K562 (cell line): ENCODE measurements around the gene C6orf89. TPM values are rescaled to one million over a fixed set of nuclear protein-coding genes. Genes with fewer than 3 reads are reported as not detected.
A peak's percentile ranks its signal among the peaks of the same experiment; 100 is the strongest.

Experiments used
- ATAC-seq: fragments of 200-7000 bp; cut with Tn5 transposase; 3 replicates; pipeline ENCODE4 v1.9.1; 2020; ENCODE audit warnings: moderate library complexity
- BruUV-seq: library from RNA; stranded (reverse); fragments of 400-500 nt; replicated peaks from 2 replicates; lab custom pipeline; 2021; lab: Mats Ljungman, UMichigan
- CTCF ChIA-PET: fragments of 300-600 bp; formaldehyde crosslinking; extraction: SDS; loops from one replicate; lab custom pipeline; 2021; ENCODE audit warnings: low intra/inter-chr PET ratio; lab: Yijun Ruan, JAX
- POLR2A ChIA-PET: fragments of 300-600, 350-650 bp; sonication (Branson Sonifier 250); formaldehyde crosslinking; extraction: SDS; loops from one replicate; lab custom pipeline; 2021; ENCODE audit warnings: antibody characterized with exemption, inconsistent platforms; lab: Yijun Ruan, JAX
- DNase-seq, 4 experiments: peaks; one replicate each; pipeline versions ENCODE4 v3.0.0 to v3.0.0-alpha.2; 2011 to 2018; ENCODE audit warnings: low spot score in 3 of 4, mixed read lengths in 3 of 4; ENCODE audit errors: extremely low read depth in 1 of 4
- FAIRE-seq: peaks from 2 replicates; lab custom pipeline; 2011; peaks lifted over from hg19 to GRCh38; lab: Jason Lieb, UNC
- H2AFZ ChIP-seq: 2 replicates; pipeline ENCODE4 v1.6.0; 2011; ENCODE audit warnings: low read depth, low read length, control low read depth, inconsistent platforms
- H3K27ac ChIP-seq: fragments of 200-600 bp; 3 replicates; pipeline ENCODE4 v1.8.0; 2011; ENCODE audit warnings: low read depth, mild to moderate bottlenecking, control low read depth, inconsistent platforms, low read length, moderate library complexity, mixed read lengths; ENCODE audit errors: extremely low read depth
- H3K27me3 ChIP-seq, 2 experiments: fragments of 300-600 bp in 1 of 2; 2 replicates in 1 of 2; 3 replicates in 1 of 2; pipeline versions ENCODE4 v1.6.0 to v1.8.0; 2011; ENCODE audit warnings: inconsistent platforms in 2 of 2, low read length in 2 of 2, mild to moderate bottlenecking in 1 of 2, mixed read lengths in 1 of 2, moderate library complexity in 1 of 2; ENCODE audit not compliant: control insufficient read depth in 2 of 2, insufficient read depth in 2 of 2
- H3K36me3 ChIP-seq: fragments of 300-600 bp; 3 replicates; pipeline ENCODE4 v1.8.0; 2011; ENCODE audit warnings: mild to moderate bottlenecking, low read length, inconsistent platforms; ENCODE audit not compliant: control insufficient read depth, insufficient read depth
- H3K4me1 ChIP-seq, 2 experiments: fragments of 200-600 bp in 1 of 2; replicated peaks in 1 of 2; 2 replicates in 1 of 2; 3 replicates in 1 of 2; pipeline versions ENCODE4 v1.5.1 to v1.8.0; 2011; ENCODE audit warnings: inconsistent platforms in 2 of 2, low read length in 2 of 2, mild to moderate bottlenecking in 1 of 2, mixed read lengths in 1 of 2, moderate library complexity in 1 of 2; ENCODE audit not compliant: control insufficient read depth in 2 of 2, insufficient read depth in 2 of 2
- H3K4me2 ChIP-seq: 2 replicates; pipeline ENCODE4 v1.6.1; 2011; ENCODE audit warnings: low read length, control low read depth, inconsistent platforms, mixed read lengths; ENCODE audit not compliant: insufficient read depth
- H3K4me3 ChIP-seq: fragments of 200-600 bp; sonication (generic), shearing (Covaris generic); 2 replicates; pipeline ENCODE4 v1.5.1; 2016; ENCODE audit warnings: control low read depth, inconsistent platforms
- H3K79me2 ChIP-seq: fragments of 200-600 bp; 3 replicates; pipeline ENCODE4 v1.8.0; 2011; ENCODE audit warnings: low read length, inconsistent platforms; ENCODE audit not compliant: control insufficient read depth, insufficient read depth
- H3K9ac ChIP-seq, 2 experiments: 2 replicates each; pipeline versions ENCODE4 v1.6.0 to v1.6.1; 2011; ENCODE audit warnings: low read depth in 2 of 2, low read length in 2 of 2, control low read depth in 1 of 2, inconsistent platforms in 1 of 2, mild to moderate bottlenecking in 1 of 2, mixed read lengths in 1 of 2; ENCODE audit not compliant: insufficient read depth in 1 of 2
- H3K9me1 ChIP-seq: one replicate; pipeline ENCODE4 v1.6.0; 2011; ENCODE audit warnings: inconsistent platforms, mild to moderate bottlenecking, low read length, moderate library complexity; ENCODE audit not compliant: control insufficient read depth, insufficient read depth
- H3K9me3 ChIP-seq: replicated peaks from 2 replicates; pipeline ENCODE4 v1.5.1; 2011; ENCODE audit warnings: low read depth, low read length, inconsistent platforms; ENCODE audit not compliant: control insufficient read depth, insufficient read depth
- H4K20me1 ChIP-seq: replicated peaks from 2 replicates; pipeline ENCODE4 v1.6.1; 2011; ENCODE audit warnings: low read length, inconsistent platforms, mixed read lengths; ENCODE audit not compliant: control insufficient read depth, insufficient read depth
- ATF1 ChIP-seq, 2 experiments: fragments of 450-650 bp in 1 of 2; IDR thresholded peaks; 2 replicates each; pipeline ENCODE4 v1.6.1; 2016; ENCODE audit warnings: missing compliant biosample characterization in 1 of 2, missing genetic modification characterization in 1 of 2
- BRF1 ChIP-seq: IDR thresholded peaks from 3 replicates; pipeline ENCODE4 v1.6.1; 2011; ENCODE audit warnings: borderline replicate concordance, mild to moderate bottlenecking; ENCODE audit not compliant: insufficient read length; ENCODE audit errors: extremely low read depth
- CREM ChIP-seq: IDR thresholded peaks from 2 replicates; pipeline ENCODE4 v1.6.1; 2014; ENCODE audit warnings: antibody characterized with exemption, low read depth
- E2F6 ChIP-seq, 2 experiments: IDR thresholded peaks; 2 replicates each; pipeline ENCODE4 v1.6.1; 2011; ENCODE audit warnings: borderline replicate concordance in 1 of 2, control low read depth in 1 of 2, low read depth in 1 of 2, low read length in 1 of 2, mild to moderate bottlenecking in 1 of 2, mixed read lengths in 1 of 2, moderate library complexity in 1 of 2; ENCODE audit not compliant: insufficient read depth in 1 of 2, insufficient read length in 1 of 2, poor library complexity in 1 of 2, severe bottlenecking in 1 of 2; ENCODE audit errors: extremely low read depth in 1 of 2
- GATAD2A ChIP-seq: fragments of 450-650 bp; IDR thresholded peaks from 2 replicates; pipeline ENCODE4 v1.6.1; 2017
- KDM1A ChIP-seq, 2 experiments: fragments of 450-650 bp; IDR thresholded peaks; 2 replicates each; pipeline ENCODE4 v1.6.1; 2016; ENCODE audit warnings: mild to moderate bottlenecking in 2 of 2
- KDM5B ChIP-seq: fragments of 200-600 bp; sonication (generic); IDR thresholded peaks from 2 replicates; pipeline ENCODE4 v1.6.1; 2012; ENCODE audit warnings: low read depth, mild to moderate bottlenecking, moderate library complexity, low read length, control low read depth, inconsistent platforms; ENCODE audit not compliant: insufficient replicate concordance
- MNT ChIP-seq, 2 experiments: fragments of 450-650 bp; conservative IDR thresholded peaks; 2 replicates each; pipeline ENCODE4 v1.6.1; 2017; ENCODE audit warnings: mild to moderate bottlenecking in 2 of 2, moderate library complexity in 2 of 2
- NFYB ChIP-seq: IDR thresholded peaks from 2 replicates; pipeline ENCODE4 v1.6.1; 2011; ENCODE audit warnings: mild to moderate bottlenecking, moderate library complexity; ENCODE audit not compliant: insufficient read length; ENCODE audit errors: extremely low read depth
- SMARCE1 ChIP-seq: fragments of 450-650 bp; IDR thresholded peaks from 2 replicates; pipeline ENCODE4 v1.7.1; 2016; ENCODE audit warnings: mild to moderate bottlenecking
- YBX1 ChIP-seq: fragments of 450-650 bp; IDR thresholded peaks from 2 replicates; pipeline ENCODE4 v1.7.1; 2016; ENCODE audit warnings: mild to moderate bottlenecking
- ZHX1 ChIP-seq: fragments of 150-350 bp; conservative IDR thresholded peaks from 2 replicates; pipeline ENCODE4 v1.6.1; 2014; ENCODE audit warnings: low read length
- ZKSCAN1 ChIP-seq: fragments of 150-350 bp; IDR thresholded peaks from 2 replicates; pipeline ENCODE4 v1.6.1; 2016; ENCODE audit warnings: low read depth, low read length
- ZNF445 ChIP-seq: fragments of 250-450 bp; sonication (Bioruptor Pico); IDR thresholded peaks from 2 replicates; pipeline ENCODE4 v1.4.0; 2020; ENCODE audit warnings: low read depth, mild to moderate bottlenecking, moderate library complexity
- WGBS: fragments of 100-300 bp; shearing (Covaris generic); methylation state at CpG from one replicate; pipeline ENCODE4 v1.1.6; 2016; ENCODE audit warnings: low coverage, mixed read lengths; ENCODE audit not compliant: insufficient coverage; ENCODE audit errors: missing lambda C conversion rate; 5-methylcytosine and 5-hydroxymethylcytosine counted together
- in situ Hi-C: fragments of 300-500 bp; cut with MboI; formaldehyde crosslinking; loops from 4 replicates; pipeline ENCODE4 v1.15.0; 2018; ENCODE audit warnings: inconsistent platforms, mixed read lengths
- intact Hi-C: fragments of 100-400 bp; cut with micrococcal nuclease; formaldehyde crosslinking; loops from 2 replicates; pipeline ENCODE4 v1.14.2; 2022
- polyA plus RNA-seq, 8 experiments: library from polyadenylated mRNA; depleted of rRNA in 4 of 8; stranded (reverse) in 5 of 8; unstranded in 3 of 8; fragments of >200 nt; fragmentation: Nextera tagmentation in 2 of 8; fragmentation: Illumina TruSeq in 1 of 8; extraction: Ambion mirVana in 2 of 8; extraction: Trizol in 1 of 8; gene quantifications; 2 replicates each; pipeline versions ENCODE4 v1.2.1 to v1.2.3, GENCODE V29; 2011 to 2014; ENCODE audit warnings: inconsistent platforms in 1 of 8, missing spikeins in 1 of 8
- total RNA-seq, 7 experiments: library from RNA; depleted of rRNA in 6 of 7; stranded (reverse); fragments of >200 nt in 6 of 7; fragmentation: Illumina TruSeq in 2 of 7; extraction: Trizol in 2 of 7; gene quantifications; 2 replicates each; pipeline versions ENCODE4 v1.2.1 to v1.2.3, GENCODE V29; 2011 to 2021; ENCODE audit warnings: low replicate concordance in 1 of 7

C6orf89 gene
- total and polyA plus RNA-seq, 9 of the 15 experiments (the other 6 are each of a cell fraction or from before 2014, with no cell fraction given), result 35.2 to 111 (median 58.5) TPM

GRCh38 chr6:36840432-36841403, 45.0 kb upstream of the C6orf89 start (continued):
- TF ChIP-seq E2F6 (IDR thresholded peaks at IDR 0.05; ENCODE audit: borderline replicate concordance in 1 of 2, extremely low read depth in 1 of 2, insufficient read depth in 1 of 2, insufficient read length in 1 of 2, low read depth in 1 of 2, low read length in 1 of 2, poor library complexity in 1 of 2, severe bottlenecking in 1 of 2), result peak in 1 of 2 experiments; percentile 20
- no peak for TF ChIP-seq BRF1
- no peak for TF ChIP-seq GATAD2A

- H3K27me3 ChIP-seq, result peaks cover 6 to 9% of the 10 kb centered on the region in 2 experiments; a peak in 3 of 5 replicates
- BruUV-seq, result no TSS peak
- peaks cover 20 to 37% of the 10 kb centered on the region in 2 experiments for H3K4me1 ChIP-seq
- H3K36me3 ChIP-seq, result no peaks in the 10 kb centered on the region
- intact Hi-C loops, result no loop called here
- 34% methylated on average over 2 of the region's 2 CpGs for WGBS
- ChIA-PET CTCF (no interaction called here), POLR2A (no interaction called here)
- H3K4me2 ChIP-seq, result no peak overlapping the region
- no peak overlapping the region for H3K9ac ChIP-seq
- DNase-seq, result no peak
- no peaks in the 10 kb centered on the region for H3K79me2 ChIP-seq
- no peak overlapping the region for H3K4me3 ChIP-seq
- H3K27ac ChIP-seq, result no peak overlapping the region
- no peak overlapping the region for H2AFZ ChIP-seq
- in situ Hi-C loops, result no loop called here
- FAIRE-seq, result no peak
- no peaks in the 10 kb centered on the region for H4K20me1 ChIP-seq
- no peaks in the 10 kb centered on the region for H3K9me3 ChIP-seq
- no peak for ATAC-seq
- H3K9me1 ChIP-seq, result no peaks in the 10 kb centered on the region
- TF ChIP-seq ZKSCAN1 (no peak), CREM (no peak), ATF1 (CRISPR knock-in tag; IDR thresholded peaks at IDR 0.05) (no peak), ATF1 (tag; IDR thresholded peaks at IDR 0.05) (no peak), YBX1 (no peak), KDM1A (IDR thresholded peaks at IDR 0.05) (peak; percentile 30 to 58; a peak in 2 of 4 replicates), ZNF445 (CRISPR knock-in tag) (no peak), MNT (conservative IDR thresholded peaks at IDR 0.05) (no peak), KDM5B (no peak), SMARCE1 (no peak), ZHX1 (no peak), NFYB (no peak)
Measured at GRCh38 chr6:36841756-36842155, 44.0 kb upstream of the C6orf89 start.
